ENCODE results near the gene GINS2. TPM values are rescaled to one million over a fixed set of nuclear protein-coding genes. Genes with fewer than 3 reads are reported as not detected.

The GINS2 gene
- 1 to 10 TPM in 2 of 4 donors, under 1 TPM in 1, not detected in 1; 1.00 to 4.4 (median 1.2) TPM for total RNA-seq

- H3K4me1 ChIP-seq: peaks cover 6 to 33% (median 19%) of the 10 kb centered on the region in 4 donors
- WGBS, 2 donors (ENCODE audit: low coverage in 1 of 2): 2% methylated on average over 34 of the region's 86 CpGs; no CpG with 5 or more reads in 1 of the 2 donors
- in situ Hi-C loops (cut with MboI; ENCODE audit: low pct_ligation_motif_present in 1 of 4, low pct_unique_long_range_greater_than_20kb in 1 of 4, low sequenced_read_pairs in 3 of 4): no loop called here
- H3K36me3 ChIP-seq: no peaks in the 10 kb centered on the region
- H3K4me3 ChIP-seq: peak within 1 kb of the TSS; percentile 49 to 96 (median 64)
- H3K27me3 ChIP-seq: no peaks in the 10 kb centered on the region
- no peaks in the 10 kb centered on the region for H3K9me3 ChIP-seq
- intact Hi-C loops (cut with DNase I; ENCODE audit: low total_unique reads): no loop called here
- peak; percentile 93 for DNase-seq
- H3K27ac ChIP-seq: peak within 1 kb of the TSS; percentile 40 to 79 (median 56)
- no peak for TF ChIP-seq POLR2A (IDR thresholded peaks at IDR 0.05)
- TF ChIP-seq EP300 (IDR thresholded peaks at IDR 0.05; ENCODE audit: low read depth): no peak
- no peak for TF ChIP-seq POLR2AphosphoS5 (IDR thresholded peaks at IDR 0.05)
- TF ChIP-seq CTCF (IDR thresholded peaks at IDR 0.05): no peak
Observed at GRCh38 chr16:85688586-85689284, at the start of gene GINS2. GINS2 (minus strand) TSS chr16:85688954; CDS start chr16:85688898, 56 bp downstream.

GRCh38 chr16:85736921-85737320, 48.2 kb upstream of the GINS2 start:
- Histone ChIP-seq H3K4me3 (no peak overlapping the region), H3K9me3 (no peaks in the 10 kb centered on the region), H3K4me1 (peaks cover 0 to 4% (median 0%) of the 10 kb centered on the region in 4 donors), H3K27ac (no peak overlapping the region), H3K36me3 (no peaks in the 10 kb centered on the region), H3K27me3 (no peaks in the 10 kb centered on the region)
- no peak for TF ChIP-seq CTCF (IDR thresholded peaks at IDR 0.05)
- no peak for TF ChIP-seq EP300 (IDR thresholded peaks at IDR 0.05; ENCODE audit: low read depth)
- no peak for TF ChIP-seq POLR2AphosphoS5 (IDR thresholded peaks at IDR 0.05)
- TF ChIP-seq POLR2A (IDR thresholded peaks at IDR 0.05): no peak
- no peak for DNase-seq
- in situ Hi-C loops (cut with MboI; ENCODE audit: low pct_ligation_motif_present in 1 of 4, low pct_unique_long_range_greater_than_20kb in 1 of 4, low sequenced_read_pairs in 3 of 4): no loop called here
- 82 to 94% methylated on average over 7 to 9 of the region's 9 CpGs for WGBS, 2 donors (ENCODE audit: low coverage in 1 of 2)
- intact Hi-C loops (cut with DNase I; ENCODE audit: low total_unique reads): no loop called here

DNA sequence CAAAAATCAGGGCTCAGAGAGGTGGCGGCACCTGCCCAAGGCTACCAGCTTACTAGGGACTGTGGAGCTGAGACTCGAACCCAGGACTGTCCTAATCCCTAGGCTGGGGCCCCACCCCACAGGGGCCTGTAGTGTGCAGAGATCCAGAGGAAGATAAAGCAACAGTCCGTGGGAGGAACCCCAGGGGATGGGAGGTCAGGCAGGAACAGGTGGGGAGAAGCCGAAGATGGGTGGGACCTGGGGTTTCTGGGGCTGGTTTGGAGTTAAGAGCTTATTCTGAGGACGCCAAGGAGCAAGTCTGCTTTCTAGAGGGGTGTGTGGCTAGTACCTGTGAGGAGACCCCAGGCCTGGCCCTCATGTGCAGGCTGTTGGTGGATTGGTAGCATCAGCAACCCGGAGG, 47.2 kb upstream of the GINS2 start:
- TF ChIP-seq POLR2A (IDR thresholded peaks at IDR 0.05) (no peak), EP300 (IDR thresholded peaks at IDR 0.05; ENCODE audit: low read depth) (no peak), POLR2AphosphoS5 (IDR thresholded peaks at IDR 0.05) (no peak), CTCF (IDR thresholded peaks at IDR 0.05) (no peak)
- no peaks in the 10 kb centered on the region for H3K9me3 ChIP-seq
- DNase-seq: no peak
- no peak overlapping the region for H3K4me3 ChIP-seq
- peak overlapping the region in 2 of 4 donors; percentile 29 to 53 for H3K27ac ChIP-seq
- in situ Hi-C loops (cut with MboI; ENCODE audit: low pct_ligation_motif_present in 1 of 4, low pct_unique_long_range_greater_than_20kb in 1 of 4, low sequenced_read_pairs in 3 of 4) (no loop called here), intact Hi-C loops (cut with DNase I; ENCODE audit: low total_unique reads) (no loop called here)
- WGBS, 2 donors (ENCODE audit: low coverage in 1 of 2): 73 to 75% methylated on average over 4 to 6 of the region's 6 CpGs
- no peaks in the 10 kb centered on the region for H3K27me3 ChIP-seq
- H3K4me1 ChIP-seq: peaks cover 0 to 4% (median 0%) of the 10 kb centered on the region in 4 donors
- H3K36me3 ChIP-seq: no peaks in the 10 kb centered on the region

GRCh38 chr16:85735225-85735635, 46.5 kb upstream of the GINS2 start:
- no peaks in the 10 kb centered on the region for H3K36me3 ChIP-seq
- no peak for TF ChIP-seq POLR2A (IDR thresholded peaks at IDR 0.05)
- TF ChIP-seq POLR2AphosphoS5 (IDR thresholded peaks at IDR 0.05): no peak
- no peak for TF ChIP-seq EP300 (IDR thresholded peaks at IDR 0.05; ENCODE audit: low read depth)
- TF ChIP-seq CTCF (IDR thresholded peaks at IDR 0.05): no peak
- intact Hi-C loops (cut with DNase I; ENCODE audit: low total_unique reads): no loop called here
- no peaks in the 10 kb centered on the region for H3K27me3 ChIP-seq
- H3K27ac ChIP-seq: peak overlapping the region in 2 of 4 donors; percentile 46 to 67
- WGBS, 2 donors (ENCODE audit: low coverage in 1 of 2): 42 to 63% methylated on average over 6 to 14 of the region's 14 CpGs
- H3K4me1 ChIP-seq: peaks cover 0 to 4% (median 0%) of the 10 kb centered on the region in 4 donors
- no peak overlapping the region for H3K4me3 ChIP-seq
- DNase-seq: peak; percentile 67
- in situ Hi-C loops (cut with MboI; ENCODE audit: low pct_ligation_motif_present in 1 of 4, low pct_unique_long_range_greater_than_20kb in 1 of 4, low sequenced_read_pairs in 3 of 4): no loop called here
- H3K9me3 ChIP-seq: no peaks in the 10 kb centered on the region

Data from transverse colon (tissue), 4 donors.